Upper lobe of left lung (tissue), 6 donors: Measurements from ENCODE around the gene ATF6B. TPM values are rescaled to one million over a fixed set of nuclear protein-coding genes. Genes with fewer than 3 reads are reported as not detected.

Source experiments
- ATAC-seq, 2 donors: fragments of 200-7000 bp; cut with Tn5 transposase; one replicate each; pipeline ENCODE4 v1.9.1; 2022; ENCODE audit warnings: mild to moderate bottlenecking in 2 of 2, moderate library complexity in 2 of 2; ENCODE audit not compliant: low FRiP score in 2 of 2
- DNase-seq, 2 donors: peaks; one replicate each; pipeline ENCODE4 v3.0.0-alpha.2; 2019 to 2020
- H3K27ac ChIP-seq, 4 donors: fragments of 200-600 bp; sonication (generic); one replicate each; pipeline ENCODE4 v1.5.1; 2016 to 2019
- H3K27me3 ChIP-seq, 4 donors: fragments of 200-600 bp; sonication (generic); one replicate each; pipeline ENCODE4 v1.5.1; 2017 to 2019
- H3K36me3 ChIP-seq, 4 donors: fragments of 200-600 bp; sonication (generic); one replicate each; pipeline ENCODE4 v1.5.1; 2016 to 2019
- H3K4me1 ChIP-seq, 4 donors: fragments of 200-600 bp; sonication (generic); one replicate each; pipeline ENCODE4 v1.5.1; 2018 to 2019
- H3K4me3 ChIP-seq, 4 donors: fragments of 200-600 bp; sonication (generic); one replicate each; pipeline ENCODE4 v1.5.1; 2017 to 2019; ENCODE audit warnings: mild to moderate bottlenecking in 2 of 4, moderate library complexity in 1 of 4
- H3K9me3 ChIP-seq, 4 donors: fragments of 200-600 bp; sonication (generic); one replicate each; pipeline ENCODE4 v1.5.1; 2018 to 2019
- CTCF ChIP-seq, 6 experiments: fragments of 450-650 bp in 4 of 6; fragments of 200-600 bp in 2 of 6; sonication (generic) in 2 of 6; IDR thresholded peaks; one replicate each; pipeline ENCODE4 v1.5.1; 2016 to 2019; ENCODE audit warnings: antibody characterized with exemption in 6 of 6
- EP300 ChIP-seq, 4 donors: sonication (generic); formaldehyde crosslinking; IDR thresholded peaks; one replicate each; pipeline ENCODE4 v1.5.1; 2017; ENCODE audit warnings: antibody characterized with exemption in 4 of 4, control low read depth in 2 of 4
- POLR2A ChIP-seq, 4 donors: fragments of 450-650 bp; IDR thresholded peaks; one replicate each; pipeline ENCODE4 v1.5.1; 2016 to 2017; ENCODE audit warnings: antibody characterized with exemption in 4 of 4, mild to moderate bottlenecking in 2 of 4
- POLR2AphosphoS5 ChIP-seq, 2 donors: sonication (generic); formaldehyde crosslinking; IDR thresholded peaks; one replicate each; pipeline ENCODE4 v1.5.1; 2017; ENCODE audit warnings: antibody characterized with exemption in 2 of 2
- WGBS, 2 donors: methylation state at CpG; one replicate each; pipeline ENCODE4 v1.1.5; 2017 to 2018; 5-methylcytosine and 5-hydroxymethylcytosine counted together
- total RNA-seq, 6 donors: library from RNA; depleted of rRNA in 4 of 6; stranded (reverse); fragments of >200 nt in 4 of 6; gene quantifications; one replicate each; pipeline versions ENCODE4 v1.1.0 to v1.2.1, GENCODE V29; 2016 to 2021
- donor health status: DM: no; HTN: no; CAD: no; lungs with moderate emphysema.
- donor health status: DM: no; HTN: yes; CAD: no; lungs with severe emphysema.

Gene ATF6B
- total RNA-seq, 6 donors from 2014 or later = 35.3 to 230 (median 95.8) TPM

GRCh38 chr6:32149092-32149755, 21.2 kb upstream of the ATF6B start:
- no peaks in the 10 kb centered on the region for H3K36me3 ChIP-seq
- no peak for TF ChIP-seq POLR2A (IDR thresholded peaks at IDR 0.05)
- no peak for TF ChIP-seq POLR2AphosphoS5 (IDR thresholded peaks at IDR 0.05)
- no peak for TF ChIP-seq CTCF (IDR thresholded peaks at IDR 0.05)
- TF ChIP-seq EP300 (IDR thresholded peaks at IDR 0.05) = no peak
- peak overlapping the region in 2 of 4 donors; percentile 30 to 37 for H3K4me3 ChIP-seq
- no peak overlapping the region for H3K27ac ChIP-seq
- ATAC-seq (no peak), DNase-seq (peak in 1 of 2 donors; percentile 76)
- WGBS, 2 donors = 42 to 70% methylated on average over 42 to 47 of the region's 47 CpGs
- peaks cover 0 to 35% (median 14%) of the 10 kb centered on the region in 4 donors for H3K27me3 ChIP-seq
- peaks cover 22 to 47% (median 26%) of the 10 kb centered on the region in 4 donors for H3K4me1 ChIP-seq
- no peaks in the 10 kb centered on the region for H3K9me3 ChIP-seq

GRCh38 chr6:32148289-32149091, 20.4 kb upstream of the ATF6B start:
- TF ChIP-seq POLR2A (IDR thresholded peaks at IDR 0.05) = no peak
- no peak for TF ChIP-seq EP300 (IDR thresholded peaks at IDR 0.05)
- no peak for TF ChIP-seq CTCF (IDR thresholded peaks at IDR 0.05)
- no peak for TF ChIP-seq POLR2AphosphoS5 (IDR thresholded peaks at IDR 0.05)
- WGBS, 2 donors = 29 to 50% methylated on average over 39 of the region's 39 CpGs
- peaks cover 0 to 35% (median 14%) of the 10 kb centered on the region in 4 donors for H3K27me3 ChIP-seq
- DNase-seq = peak; percentile 52 to 61
- ATAC-seq = peak; percentile 54 to 77
- peak overlapping the region in 3 of 4 donors; percentile 18 to 37 (median 30) for H3K4me3 ChIP-seq
- H3K4me1 ChIP-seq = peaks cover 16 to 40% (median 19%) of the 10 kb centered on the region in 4 donors
- H3K27ac ChIP-seq = no peak overlapping the region
- no peaks in the 10 kb centered on the region for H3K9me3 ChIP-seq
- H3K36me3 ChIP-seq = no peaks in the 10 kb centered on the region

GRCh38 chr6:32147401-32148132, 19.5 kb upstream of the ATF6B start:
- DNase-seq (no peak), ATAC-seq (no peak)
- TF ChIP-seq POLR2AphosphoS5 (IDR thresholded peaks at IDR 0.05) (no peak), EP300 (IDR thresholded peaks at IDR 0.05) (no peak), CTCF (IDR thresholded peaks at IDR 0.05) (no peak), POLR2A (IDR thresholded peaks at IDR 0.05) (no peak)

GRCh38 chr6:32146687-32147086, 18.6 kb upstream of the ATF6B start:
- 47 to 55% methylated on average over 4 of the region's 4 CpGs for WGBS, 2 donors
- TF ChIP-seq EP300 (IDR thresholded peaks at IDR 0.05) (no peak), POLR2A (IDR thresholded peaks at IDR 0.05) (no peak), POLR2AphosphoS5 (IDR thresholded peaks at IDR 0.05) (no peak), CTCF (IDR thresholded peaks at IDR 0.05) (no peak)
- H3K9me3 ChIP-seq = no peaks in the 10 kb centered on the region
- H3K27ac ChIP-seq = no peak overlapping the region
- no peak for DNase-seq
- H3K27me3 ChIP-seq = peaks cover 0 to 31% (median 14%) of the 10 kb centered on the region in 4 donors
- no peak overlapping the region for H3K4me3 ChIP-seq
- ATAC-seq = no peak
- H3K36me3 ChIP-seq = no peaks in the 10 kb centered on the region
- H3K4me1 ChIP-seq = peaks cover 0 to 24% (median 4%) of the 10 kb centered on the region in 4 donors

More at GRCh38 chr6:32147401-32148132, 19.5 kb upstream of the ATF6B start:
- no peak overlapping the region for H3K27ac ChIP-seq
- H3K4me3 ChIP-seq = no peak overlapping the region
- H3K27me3 ChIP-seq = peaks cover 0 to 35% (median 14%) of the 10 kb centered on the region in 4 donors
- no peaks in the 10 kb centered on the region for H3K9me3 ChIP-seq
- WGBS, 2 donors = 86 to 88% methylated on average over 4 of the region's 4 CpGs
- no peaks in the 10 kb centered on the region for H3K36me3 ChIP-seq
- peaks cover 6 to 31% (median 10%) of the 10 kb centered on the region in 4 donors for H3K4me1 ChIP-seq
